Brain microvascular endothelial cell (primary cell): Measurements from ENCODE around the gene BABAM2.

ENCODE experiments used
- DNase-seq: peaks from one replicate; pipeline ENCODE4 v3.0.0-alpha.2; 2020
- H3K27ac ChIP-seq: fragments of 250-450 bp; sonication (Bioruptor Pico); 2 replicates; pipeline ENCODE4 v1.5.1; 2020; ENCODE audit warnings: mild to moderate bottlenecking, moderate library complexity
- H3K27me3 ChIP-seq: fragments of 250-450 bp; sonication (Bioruptor Pico); replicated peaks from 2 replicates; pipeline ENCODE4 v1.5.1; 2020; ENCODE audit warnings: mild to moderate bottlenecking
- H3K36me3 ChIP-seq: fragments of 250-450 bp; sonication (Bioruptor Pico); replicated peaks from 2 replicates; pipeline ENCODE4 v1.5.1; 2020; ENCODE audit warnings: mild to moderate bottlenecking
- H3K4me3 ChIP-seq: 2 replicates; pipeline ENCODE4 v1.5.1; 2011; ENCODE audit warnings: low read depth, mild to moderate bottlenecking, control low read depth, low read length, moderate library complexity
- in situ Hi-C: cut with HindIII; loops from 2 replicates; pipeline ENCODE4 v1.10.0; 2017; ENCODE audit warnings: low sequenced_read_pairs, low pct_ligation_motif_present
- TF ChIP-seq, protein P1 (sequence below): IDR thresholded peaks from 2 replicates; pipeline ENCODE4 v1.5.1; 2011; ENCODE audit warnings: low read depth, mild to moderate bottlenecking, moderate library complexity, low read length, control low read depth, inconsistent platforms; ENCODE audit errors: missing control alignments

BABAM2 gene

GRCh38 chr2:27992787-27993401 is 102.4 kb downstream of the BABAM2 start:
- peak; percentile 60 for DNase-seq
- Histone ChIP-seq H3K27me3 (no peaks in the 10 kb centered on the region), H3K36me3 (no peaks in the 10 kb centered on the region), H3K27ac (no peak overlapping the region), H3K4me3 (no peak overlapping the region)
- in situ Hi-C loops: no loop called here
- TF ChIP-seq, protein P1, sequence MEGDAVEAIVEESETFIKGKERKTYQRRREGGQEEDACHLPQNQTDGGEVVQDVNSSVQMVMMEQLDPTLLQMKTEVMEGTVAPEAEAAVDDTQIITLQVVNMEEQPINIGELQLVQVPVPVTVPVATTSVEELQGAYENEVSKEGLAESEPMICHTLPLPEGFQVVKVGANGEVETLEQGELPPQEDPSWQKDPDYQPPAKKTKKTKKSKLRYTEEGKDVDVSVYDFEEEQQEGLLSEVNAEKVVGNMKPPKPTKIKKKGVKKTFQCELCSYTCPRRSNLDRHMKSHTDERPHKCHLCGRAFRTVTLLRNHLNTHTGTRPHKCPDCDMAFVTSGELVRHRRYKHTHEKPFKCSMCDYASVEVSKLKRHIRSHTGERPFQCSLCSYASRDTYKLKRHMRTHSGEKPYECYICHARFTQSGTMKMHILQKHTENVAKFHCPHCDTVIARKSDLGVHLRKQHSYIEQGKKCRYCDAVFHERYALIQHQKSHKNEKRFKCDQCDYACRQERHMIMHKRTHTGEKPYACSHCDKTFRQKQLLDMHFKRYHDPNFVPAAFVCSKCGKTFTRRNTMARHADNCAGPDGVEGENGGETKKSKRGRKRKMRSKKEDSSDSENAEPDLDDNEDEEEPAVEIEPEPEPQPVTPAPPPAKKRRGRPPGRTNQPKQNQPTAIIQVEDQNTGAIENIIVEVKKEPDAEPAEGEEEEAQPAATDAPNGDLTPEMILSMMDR: no peak

- Histone ChIP-seq H3K27ac (no peak overlapping the region), H3K27me3 (no peaks in the 10 kb centered on the region), H3K36me3 (no peaks in the 10 kb centered on the region), H3K4me3 (no peak overlapping the region)
- TF ChIP-seq, protein P1: no peak
- DNase-seq: no peak
- in situ Hi-C loops: no loop called here
Observed at GRCh38 chr2:27993402-27993787, 102.9 kb downstream of the BABAM2 start.

- no peak overlapping the region for H3K27ac ChIP-seq
- TF ChIP-seq, protein P1: no peak
- H3K27me3 ChIP-seq: no peaks in the 10 kb centered on the region
- DNase-seq: no peak
- H3K4me3 ChIP-seq: no peak overlapping the region
- in situ Hi-C loops: no loop called here
- H3K36me3 ChIP-seq: no peaks in the 10 kb centered on the region
Observed at GRCh38 chr2:27993950-27994728, 103.6 kb downstream of the BABAM2 start.

DNA sequence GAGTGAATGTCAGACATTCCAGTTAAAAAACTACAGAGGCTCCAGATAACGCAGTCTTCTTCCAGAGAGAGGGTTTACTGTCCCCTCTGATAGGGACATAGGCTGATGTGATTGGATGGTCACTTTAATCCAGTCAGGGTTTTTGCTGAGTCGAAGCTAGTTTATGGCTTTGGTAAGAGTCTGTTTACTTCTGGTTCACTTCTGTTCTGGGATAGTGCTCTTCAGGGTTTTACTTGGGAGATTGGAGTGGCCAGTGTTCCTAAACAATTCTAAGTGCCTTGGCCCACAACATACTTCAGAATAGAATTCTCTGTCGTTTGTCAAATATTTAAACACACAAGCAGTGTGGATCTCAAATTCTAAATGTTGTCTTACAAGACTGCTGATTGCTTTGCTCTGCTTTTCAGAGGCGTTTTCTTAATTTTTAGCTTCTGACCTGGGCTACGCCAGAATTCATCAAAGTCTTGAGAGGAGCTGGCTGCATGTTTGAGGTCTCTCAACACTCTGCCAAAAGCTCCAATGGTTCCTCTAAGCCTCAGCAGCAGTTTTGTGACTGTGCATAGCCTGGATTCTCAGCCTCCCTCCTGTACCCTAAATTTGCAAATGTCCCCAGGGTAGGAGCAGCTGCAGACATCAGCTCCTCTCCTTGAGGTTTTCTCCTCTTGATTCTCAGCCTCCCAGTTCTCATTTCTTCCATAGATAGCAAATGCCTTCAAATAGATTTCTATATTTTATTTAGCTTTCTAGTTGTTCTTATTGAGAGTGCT is 105.8 kb downstream of the BABAM2 start:
- H3K27me3 ChIP-seq: no peaks in the 10 kb centered on the region
- H3K27ac ChIP-seq: no peak overlapping the region
- TF ChIP-seq, protein P1: no peak
- no peak overlapping the region for H3K4me3 ChIP-seq
- in situ Hi-C loops: no loop called here
- DNase-seq: no peak
- no peaks in the 10 kb centered on the region for H3K36me3 ChIP-seq

GRCh38 chr2:28000287-28000686 is 109.8 kb downstream of the BABAM2 start:
- TF ChIP-seq, protein P1: no peak
- H3K27ac ChIP-seq: no peak overlapping the region
- in situ Hi-C loops: no loop called here
- no peak overlapping the region for H3K4me3 ChIP-seq
- no peaks in the 10 kb centered on the region for H3K27me3 ChIP-seq
- no peaks in the 10 kb centered on the region for H3K36me3 ChIP-seq
- no peak for DNase-seq
